GM13976 (cell line): ENCODE data around the gene CWC27.

Source experiments
- DNase-seq: peaks from one replicate; pipeline ENCODE4 v3.0.0; 2012; ENCODE audit warnings: low spot score
- in situ Hi-C: fragments of 300-500 bp; cut with MboI; formaldehyde crosslinking; loops from one replicate; pipeline ENCODE4 v1.12.0; 2022; ENCODE audit warnings: low sequenced_read_pairs, mixed read lengths, inconsistent platforms; ENCODE audit not compliant: unreplicated experiment
- TF ChIP-seq, protein P1 (sequence below): IDR thresholded peaks from 2 replicates; pipeline ENCODE4 v1.5.1; 2012; ENCODE audit warnings: borderline replicate concordance, mild to moderate bottlenecking; ENCODE audit not compliant: insufficient read depth; ENCODE audit errors: extremely low read depth, missing control alignments, control extremely low read depth

The CWC27 gene

DNA sequence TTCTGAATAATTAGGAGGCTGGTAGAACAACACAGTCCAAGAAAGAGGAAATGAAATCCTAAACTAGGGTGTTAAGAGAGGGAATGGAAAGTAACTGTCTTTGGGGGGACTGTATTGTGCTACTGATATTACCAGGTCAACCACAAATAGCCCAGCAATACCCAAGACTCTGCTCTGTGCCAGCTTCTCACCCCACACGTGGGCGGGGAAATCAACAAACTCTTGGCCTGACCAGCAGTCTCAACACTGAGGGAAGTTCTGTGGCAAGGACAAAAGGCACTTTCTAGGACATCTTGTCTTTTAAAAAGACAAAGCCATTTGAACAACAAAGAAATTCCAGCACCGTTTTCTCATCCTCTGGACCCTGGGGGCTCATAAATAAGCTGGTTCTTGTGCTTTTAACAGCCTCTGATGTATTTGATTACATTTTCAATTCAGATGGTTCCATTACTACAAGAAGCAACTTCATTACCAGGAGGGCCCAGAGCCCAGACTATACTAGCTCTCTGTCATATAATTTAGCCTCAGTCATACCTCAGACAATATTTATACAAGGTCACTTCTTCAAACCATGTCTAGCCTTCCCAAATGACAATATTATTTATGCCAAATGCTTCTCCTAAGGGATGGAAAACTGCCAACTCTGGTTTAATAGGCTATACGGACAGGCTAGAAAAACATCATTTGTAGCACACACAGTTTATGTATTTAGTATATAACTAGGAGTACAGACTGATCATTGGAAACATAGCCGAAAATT, 297.8 kb downstream of the CWC27 start:
- peak; percentile 26 for DNase-seq
- TF ChIP-seq, protein P1, sequence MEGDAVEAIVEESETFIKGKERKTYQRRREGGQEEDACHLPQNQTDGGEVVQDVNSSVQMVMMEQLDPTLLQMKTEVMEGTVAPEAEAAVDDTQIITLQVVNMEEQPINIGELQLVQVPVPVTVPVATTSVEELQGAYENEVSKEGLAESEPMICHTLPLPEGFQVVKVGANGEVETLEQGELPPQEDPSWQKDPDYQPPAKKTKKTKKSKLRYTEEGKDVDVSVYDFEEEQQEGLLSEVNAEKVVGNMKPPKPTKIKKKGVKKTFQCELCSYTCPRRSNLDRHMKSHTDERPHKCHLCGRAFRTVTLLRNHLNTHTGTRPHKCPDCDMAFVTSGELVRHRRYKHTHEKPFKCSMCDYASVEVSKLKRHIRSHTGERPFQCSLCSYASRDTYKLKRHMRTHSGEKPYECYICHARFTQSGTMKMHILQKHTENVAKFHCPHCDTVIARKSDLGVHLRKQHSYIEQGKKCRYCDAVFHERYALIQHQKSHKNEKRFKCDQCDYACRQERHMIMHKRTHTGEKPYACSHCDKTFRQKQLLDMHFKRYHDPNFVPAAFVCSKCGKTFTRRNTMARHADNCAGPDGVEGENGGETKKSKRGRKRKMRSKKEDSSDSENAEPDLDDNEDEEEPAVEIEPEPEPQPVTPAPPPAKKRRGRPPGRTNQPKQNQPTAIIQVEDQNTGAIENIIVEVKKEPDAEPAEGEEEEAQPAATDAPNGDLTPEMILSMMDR = no peak
- in situ Hi-C loops = no loop called here

DNA sequence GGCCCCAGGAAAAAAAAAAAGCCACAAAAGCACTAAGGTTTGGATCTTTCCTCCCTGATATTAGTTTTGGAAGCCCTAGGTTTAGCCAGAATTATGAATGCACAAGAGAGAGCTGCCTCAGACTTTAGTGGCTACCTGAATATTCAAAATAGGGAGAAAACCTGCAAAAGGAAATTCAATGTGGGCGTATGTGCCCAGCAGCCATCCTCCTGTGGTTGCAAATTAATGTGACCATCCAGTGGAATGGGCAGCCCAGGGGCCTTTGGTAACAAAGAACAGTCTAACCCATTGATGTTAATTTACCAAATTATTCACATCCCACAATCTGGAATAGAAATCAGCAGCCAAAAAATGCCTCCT, 298.4 kb downstream of the CWC27 start:
- TF ChIP-seq, protein P1 = no peak
- DNase-seq = no peak
- in situ Hi-C loops = no loop called here
